Mesodermal cell (in vitro differentiated cells): ENCODE data around the gene SLC5A9.
"Not testable (repeated sequence)": the region's sequence is repeated elsewhere in the genome, so short reads cannot be mapped to it uniquely, and the experiment has no call there.

ENCODE experiments used
- H3K27ac ChIP-seq: 2 replicates; pipeline ENCODE4 v1.7.0; 2013; ENCODE audit warnings: mild to moderate bottlenecking, low read depth, low read length, moderate library complexity; ENCODE audit not compliant: severe bottlenecking
- H3K36me3 ChIP-seq: 2 replicates; pipeline ENCODE4 v1.7.1; 2013; ENCODE audit warnings: mild to moderate bottlenecking, low read length, moderate library complexity; ENCODE audit not compliant: control insufficient read depth, insufficient read depth
- H3K4me1 ChIP-seq: one replicate; pipeline ENCODE4 v1.7.1; 2013; ENCODE audit warnings: mild to moderate bottlenecking, low read length; ENCODE audit not compliant: insufficient read depth, control insufficient read depth, poor library complexity, severe bottlenecking
- H3K4me3 ChIP-seq: 2 replicates; pipeline ENCODE4 v1.7.0; 2013; ENCODE audit warnings: low read length, control low read depth, mild to moderate bottlenecking; ENCODE audit not compliant: insufficient read depth, poor library complexity, severe bottlenecking; ENCODE audit errors: extremely low read depth
- H3K9me3 ChIP-seq: 2 replicates; pipeline ENCODE4 v1.7.1; 2013; ENCODE audit warnings: mild to moderate bottlenecking, low read length, moderate library complexity; ENCODE audit not compliant: control insufficient read depth
- WGBS, 2 experiments: methylation state at CpG; one replicate each; pipeline ENCODE4 v1.1.5; 2013; ENCODE audit warnings: missing lambda C conversion rate in 2 of 2; ENCODE audit not compliant: insufficient coverage in 2 of 2; 5-methylcytosine and 5-hydroxymethylcytosine counted together

The SLC5A9 gene

DNA sequence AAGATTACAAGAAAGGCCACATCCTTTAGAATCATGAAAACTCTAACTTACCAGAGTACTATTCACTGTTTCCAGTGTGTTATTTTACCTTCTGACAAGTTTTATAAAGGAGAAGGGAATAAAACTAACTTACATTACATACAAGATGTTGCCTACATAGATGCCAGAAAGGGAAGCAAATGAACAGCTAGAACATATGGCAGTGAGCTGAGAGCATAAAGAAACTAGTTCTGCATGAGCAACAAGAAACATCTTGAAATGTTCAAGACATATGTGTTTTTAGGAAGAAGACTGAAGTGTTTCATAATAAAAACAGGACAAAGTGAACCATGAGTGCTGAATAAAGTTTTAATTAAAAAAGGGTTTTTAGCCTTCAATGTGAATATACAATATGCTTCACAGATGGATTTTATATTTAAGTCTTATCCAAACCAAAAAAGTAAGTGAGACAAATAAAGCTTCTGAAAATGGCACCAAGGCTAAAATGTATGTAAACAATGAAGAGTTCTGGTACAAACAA, 39.4 kb downstream of the SLC5A9 start:
- H3K4me3 ChIP-seq, result no peak overlapping the region
- no peak overlapping the region for H3K27ac ChIP-seq
- no peaks in the 10 kb centered on the region for H3K4me1 ChIP-seq
- H3K9me3 ChIP-seq, result no peaks in the 10 kb centered on the region
- no peaks in the 10 kb centered on the region for H3K36me3 ChIP-seq

DNA sequence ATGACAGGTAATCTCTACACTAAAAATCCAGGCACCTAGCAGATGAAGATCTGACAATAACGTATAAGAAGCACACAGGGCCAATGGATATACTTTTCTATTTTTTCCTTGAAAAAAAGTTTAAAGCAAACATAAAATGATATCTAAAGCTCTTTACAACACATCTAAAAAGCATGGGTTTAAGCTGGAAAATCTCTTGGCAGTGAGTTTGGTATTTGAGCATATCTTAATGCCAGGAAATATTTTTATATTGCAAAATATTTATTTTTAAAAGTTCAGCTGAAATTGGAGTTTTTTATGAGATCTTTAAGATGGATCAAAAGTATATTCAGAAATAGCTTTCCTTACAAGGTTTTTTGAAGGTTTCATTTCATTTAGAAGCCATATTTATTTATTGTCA, 40.5 kb downstream of the SLC5A9 start:
- H3K4me1 ChIP-seq, result no peaks in the 10 kb centered on the region
- no peaks in the 10 kb centered on the region for H3K9me3 ChIP-seq
- H3K36me3 ChIP-seq, result no peaks in the 10 kb centered on the region
- no peak overlapping the region for H3K27ac ChIP-seq
- WGBS, 2 experiments, result 80% methylated on average over 1 of the region's 1 CpG; no CpG with 5 or more reads in 1 of the 2 experiments
- H3K4me3 ChIP-seq, result no peak overlapping the region

DNA sequence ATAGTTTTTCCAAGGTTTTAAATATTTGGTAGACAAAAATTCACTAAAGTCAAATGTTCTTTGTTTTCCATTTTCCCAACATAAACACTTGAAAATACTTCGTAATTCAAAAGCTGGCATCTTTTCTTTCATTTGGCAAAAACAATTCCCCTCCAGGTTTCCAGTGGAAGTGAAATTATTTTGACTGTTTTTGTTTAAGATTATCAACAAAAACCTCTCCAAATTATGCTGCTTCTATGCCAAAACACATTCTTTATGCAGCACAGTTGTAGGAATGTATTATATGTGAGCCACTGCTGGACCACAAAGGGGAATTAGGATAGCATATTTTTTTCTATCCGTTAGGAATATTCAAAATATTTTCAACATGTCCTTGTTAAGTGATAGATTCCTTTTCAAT, 44.1 kb downstream of the SLC5A9 start:
- no CpG with 5 or more reads among the region's 2 CpGs for WGBS, 2 experiments

DNA sequence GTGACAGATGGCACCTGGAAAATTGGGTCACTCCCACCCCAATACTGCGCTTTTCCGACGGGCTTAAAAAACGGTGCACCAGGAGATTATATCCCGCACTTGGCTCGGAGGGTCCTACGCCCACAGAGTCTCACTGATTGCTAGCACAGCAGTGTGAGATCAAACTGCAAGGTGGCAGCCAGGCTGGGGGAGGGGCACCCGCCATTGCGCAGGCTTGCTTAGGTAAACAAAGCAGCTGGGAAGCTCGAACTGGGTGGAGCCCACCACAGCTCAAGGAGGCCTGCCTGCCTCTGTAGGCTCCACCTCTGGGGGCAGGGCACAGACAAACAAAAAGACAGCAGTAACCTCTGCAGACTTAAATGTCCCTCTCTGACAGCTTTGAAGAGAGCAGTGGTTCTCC, 54.9 kb downstream of the SLC5A9 start:
- H3K27ac ChIP-seq, H3K4me1 ChIP-seq, H3K36me3 ChIP-seq, H3K4me3 ChIP-seq, H3K9me3 ChIP-seq: not testable (repeated sequence)
- 100% methylated on average over 3 of the region's 10 CpGs; no CpG with 5 or more reads in 1 of the 2 experiments for WGBS, 2 experiments

More for the DNA sequence above, 44.1 kb downstream of the SLC5A9 start:
- Histone ChIP-seq H3K4me1 (no peaks in the 10 kb centered on the region), H3K27ac (no peak overlapping the region), H3K4me3 (no peak overlapping the region), H3K36me3 (no peaks in the 10 kb centered on the region), H3K9me3 (no peaks in the 10 kb centered on the region)

DNA sequence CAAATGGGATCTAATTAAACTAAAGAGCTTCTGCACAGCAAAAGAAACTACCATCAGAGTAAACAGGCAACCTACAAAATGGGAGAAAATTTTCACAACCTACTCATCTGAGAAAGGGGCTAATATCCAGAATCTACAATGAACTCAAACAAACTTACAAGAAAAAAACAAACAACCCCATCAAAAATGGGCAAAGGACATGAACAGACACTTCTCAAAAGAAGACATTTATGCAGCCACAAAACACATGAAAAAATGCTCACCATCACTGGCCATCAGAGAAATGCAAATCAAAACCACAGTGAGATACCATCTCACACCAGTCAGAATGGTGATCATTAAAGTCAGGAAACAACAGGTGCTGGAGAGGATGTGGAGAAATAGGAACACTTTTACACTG, 59.8 kb downstream of the SLC5A9 start:
- not testable (repeated sequence) for H3K9me3 ChIP-seq, H3K4me3 ChIP-seq, H3K36me3 ChIP-seq, H3K4me1 ChIP-seq, H3K27ac ChIP-seq

DNA sequence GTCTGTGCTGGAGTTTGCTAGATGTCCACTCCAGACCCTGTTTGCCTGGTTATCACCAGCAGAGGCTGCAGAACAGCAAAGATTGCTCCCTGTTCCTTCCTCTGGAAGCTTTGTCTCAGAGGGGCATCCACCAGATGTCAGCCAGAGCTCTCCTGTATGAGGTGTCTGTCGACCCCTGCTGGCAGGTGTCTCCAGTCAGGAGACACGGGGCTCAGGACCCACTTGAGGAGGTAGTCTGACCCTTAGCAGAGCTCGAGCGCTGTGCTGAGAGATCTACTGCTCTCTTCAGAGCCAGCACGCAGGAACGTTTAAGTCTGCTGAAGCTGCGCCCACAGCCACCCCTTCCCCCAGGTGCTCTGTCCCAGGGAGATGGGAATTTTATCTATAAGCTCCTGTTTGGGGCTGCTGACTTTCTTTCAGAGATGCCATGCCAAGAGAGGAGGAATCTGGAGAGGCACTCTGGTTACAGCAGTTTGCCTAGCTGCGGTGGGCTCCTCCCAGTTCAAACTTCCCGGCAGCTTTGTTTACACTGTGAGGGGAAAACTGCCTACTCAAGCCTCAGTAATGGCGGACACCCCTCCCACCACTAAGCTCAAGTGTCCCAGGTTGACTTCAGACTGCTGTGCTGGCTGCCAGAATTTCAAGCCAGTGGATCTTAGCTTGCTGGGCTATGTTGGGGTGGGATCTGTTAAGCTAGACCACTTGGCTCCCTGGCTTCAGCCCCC, 62.3 kb downstream of the SLC5A9 start:
- WGBS, 2 experiments, result 79 to 86% methylated on average over 8 to 9 of the region's 10 CpGs
- H3K4me3 ChIP-seq, H3K36me3 ChIP-seq, H3K4me1 ChIP-seq, H3K9me3 ChIP-seq, H3K27ac ChIP-seq: not testable (repeated sequence)

DNA sequence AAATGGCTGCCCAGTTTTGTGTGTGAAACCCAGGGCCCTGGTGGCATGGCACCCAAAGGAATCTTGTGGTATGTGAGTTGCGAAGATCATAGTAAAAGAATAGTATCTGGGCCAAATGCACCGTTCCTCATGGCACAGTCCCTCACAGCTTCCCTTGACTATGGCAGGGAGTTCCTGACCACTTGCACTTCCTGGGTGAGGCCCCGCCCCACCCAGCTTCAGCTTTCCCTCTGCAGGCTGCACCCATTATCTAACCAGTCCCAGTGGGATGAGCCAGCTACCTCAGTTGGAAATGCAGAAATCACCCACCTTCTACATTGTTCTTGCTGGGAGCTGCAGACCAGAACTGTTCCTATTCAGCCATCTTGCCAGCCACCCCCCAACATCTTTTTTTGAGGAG, 63.0 kb downstream of the SLC5A9 start:
- H3K4me1 ChIP-seq, result no peaks in the 10 kb centered on the region
- WGBS, 2 experiments, result 75 to 95% methylated on average over 3 of the region's 3 CpGs
- no peaks in the 10 kb centered on the region for H3K9me3 ChIP-seq
- no peak overlapping the region for H3K27ac ChIP-seq
- H3K36me3 ChIP-seq, result no peaks in the 10 kb centered on the region
- no peak overlapping the region for H3K4me3 ChIP-seq

DNA sequence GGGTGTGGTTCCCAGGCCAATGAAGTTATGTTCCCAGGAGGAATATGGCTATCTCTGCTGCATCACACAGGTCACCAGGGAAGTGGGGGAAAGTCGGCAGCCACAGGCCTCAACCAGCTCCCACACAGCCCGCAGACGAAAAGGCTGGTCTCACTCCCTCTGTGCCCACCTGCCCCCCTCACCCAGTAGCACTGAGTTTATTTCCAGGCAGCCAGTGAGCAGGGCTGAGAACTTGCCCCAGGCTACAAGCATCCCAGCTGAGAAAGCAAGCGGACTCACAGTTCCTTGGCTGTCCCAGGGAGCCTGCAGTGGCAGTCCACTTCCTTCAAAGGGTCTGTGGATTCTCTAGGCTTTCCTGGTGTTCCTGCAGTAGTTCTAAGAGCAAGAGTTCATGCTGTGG, 68.9 kb downstream of the SLC5A9 start:
- H3K36me3 ChIP-seq, result no peaks in the 10 kb centered on the region
- no peaks in the 10 kb centered on the region for H3K9me3 ChIP-seq
- no peak overlapping the region for H3K27ac ChIP-seq
- H3K4me3 ChIP-seq, result no peak overlapping the region
- 71 to 81% methylated on average over 1 to 4 of the region's 4 CpGs for WGBS, 2 experiments
- H3K4me1 ChIP-seq, result no peaks in the 10 kb centered on the region

DNA sequence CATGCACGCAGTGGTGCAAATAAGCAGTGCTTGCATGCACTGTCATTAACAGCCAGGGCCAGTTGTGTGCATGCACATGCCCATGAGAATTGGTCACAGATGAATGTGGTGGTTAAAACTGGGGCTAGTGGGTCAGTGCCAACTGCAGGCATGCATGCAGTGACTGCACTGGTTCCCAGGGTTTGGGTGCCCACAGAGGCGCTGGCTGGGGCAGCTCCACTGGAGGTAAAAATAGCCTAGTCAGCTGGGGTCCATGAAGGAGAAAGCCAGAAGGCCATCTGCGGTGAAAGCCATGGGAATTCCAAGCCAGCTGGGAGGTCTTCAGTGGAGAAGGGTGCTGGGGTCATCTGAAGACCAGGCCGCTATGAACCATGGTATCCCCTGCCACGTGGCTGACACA, 70.2 kb downstream of the SLC5A9 start:
- Histone ChIP-seq H3K4me1 (no peaks in the 10 kb centered on the region), H3K9me3 (no peaks in the 10 kb centered on the region), H3K36me3 (no peaks in the 10 kb centered on the region), H3K27ac (no peak overlapping the region), H3K4me3 (no peak overlapping the region)
- whole genome bisulfite sequencing, 2 experiments, result 96 to 100% methylated on average over 5 of the region's 5 CpGs

DNA sequence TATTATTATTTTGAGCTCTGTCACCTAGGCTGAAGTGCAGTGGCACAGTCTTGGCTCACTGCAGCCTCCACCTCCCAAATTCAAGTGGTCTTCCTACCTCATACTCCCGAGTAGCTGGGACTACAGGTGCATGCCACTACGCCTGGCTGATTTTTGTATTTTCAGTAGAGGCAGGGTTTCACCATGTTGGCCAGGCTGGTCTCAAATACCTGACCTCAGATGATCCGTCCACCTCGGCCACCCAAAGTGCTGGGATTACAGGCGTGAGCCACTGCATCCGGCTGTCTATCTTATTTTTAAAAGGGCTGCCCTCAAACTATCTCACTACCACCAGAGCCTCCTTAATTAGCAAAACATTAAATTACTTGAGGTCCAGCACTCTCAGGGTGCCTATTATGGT, 71.6 kb downstream of the SLC5A9 start:
- not testable (repeated sequence) for H3K9me3 ChIP-seq, H3K36me3 ChIP-seq, H3K4me3 ChIP-seq, H3K27ac ChIP-seq, H3K4me1 ChIP-seq
- 90 to 91% methylated on average over 5 of the region's 6 CpGs for WGBS, 2 experiments

DNA sequence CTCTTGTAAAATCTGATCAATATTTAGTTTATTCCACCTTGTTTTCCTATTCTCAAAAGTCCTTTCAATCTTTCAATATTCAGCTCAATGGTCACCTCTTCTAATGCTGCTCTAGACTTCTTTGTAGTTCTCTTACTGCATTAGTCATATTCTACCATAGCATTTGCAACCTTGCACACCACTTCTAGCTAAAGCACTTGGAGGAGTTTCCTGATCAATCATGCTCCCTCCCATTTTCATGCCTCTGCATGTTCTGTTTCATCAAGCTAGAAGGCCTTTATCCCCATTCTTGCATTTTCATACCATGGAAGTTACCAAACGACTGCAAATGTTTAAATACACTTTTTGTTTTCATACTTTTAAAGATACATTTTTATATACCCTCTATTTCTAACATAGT, 72.1 kb downstream of the SLC5A9 start:
- no CpG with 5 or more reads among the region's 1 CpG for WGBS, 2 experiments
- Histone ChIP-seq H3K36me3 (no peaks in the 10 kb centered on the region), H3K4me1 (no peaks in the 10 kb centered on the region), H3K9me3 (no peaks in the 10 kb centered on the region), H3K27ac (no peak overlapping the region), H3K4me3 (no peak overlapping the region)
